ENCODE measurements around the gene BAZ2B.

DNA sequence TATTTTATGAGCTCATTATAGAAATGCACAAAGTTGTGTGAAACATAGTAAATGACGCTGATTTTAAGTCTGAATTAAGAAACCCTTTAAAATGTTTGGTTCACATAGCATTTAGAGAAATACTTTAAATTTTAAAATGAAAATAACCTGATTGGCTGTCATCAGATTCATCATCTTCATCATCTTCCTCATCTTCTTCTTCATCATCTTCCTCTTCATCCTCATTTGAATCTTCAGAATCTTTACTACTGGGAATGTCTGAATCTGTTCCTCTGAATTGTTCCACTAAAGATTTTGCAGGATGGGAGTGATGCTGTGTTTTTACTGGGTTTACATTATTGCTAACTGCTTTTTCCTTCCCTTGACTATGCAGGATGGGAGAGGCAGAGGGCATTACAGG, 183.7 kb downstream of the BAZ2B start:
- TF ChIP-seq POLR2A (IDR thresholded peaks at IDR 0.05) (no peak), CTCF (IDR thresholded peaks at IDR 0.05) (no peak)

All from adrenal gland (tissue), 5 donors.